Stimulated activated CD8-positive, alpha-beta memory T cell treated with anti-CD3 and anti-CD28 coated beads, Interleukin-4, amount 100 ng/mL, for 24 hours (primary cell): ENCODE results near the gene FBXO42.
"Not testable (repeated sequence)": the region's sequence is repeated elsewhere in the genome, so short reads cannot be mapped to it uniquely, and the experiment has no call there.

Experiments
- DNase-seq: peaks from one replicate; pipeline ENCODE4 v3.0.0-alpha.2; 2020; ENCODE audit warnings: low read depth

FBXO42 gene

GRCh38 chr1:16221499-16221898, 130.8 kb downstream of the FBXO42 start:
- DNase-seq, result no peak

- DNase-seq, result no peak
Measured at GRCh38 chr1:16219968-16220500, 132.2 kb downstream of the FBXO42 start.

DNA sequence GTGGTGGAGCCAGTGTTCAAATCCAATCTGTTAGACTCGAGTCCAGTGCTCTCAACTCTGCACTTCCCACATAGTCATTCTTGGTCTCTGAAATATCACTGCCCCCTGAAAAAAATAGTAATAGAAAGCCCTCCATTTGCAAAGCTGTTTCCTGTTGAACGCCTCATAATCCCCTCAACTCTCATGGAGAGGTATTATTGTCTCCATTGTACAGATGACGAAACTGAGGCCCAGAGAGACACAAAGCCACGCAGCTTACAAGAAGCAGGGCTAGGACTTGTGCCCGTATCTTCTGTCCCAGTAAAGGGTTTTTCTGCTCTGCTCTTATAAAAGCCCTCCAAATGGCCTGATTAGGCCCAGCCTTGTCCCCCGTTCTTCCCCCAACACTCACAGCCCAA, 133.6 kb downstream of the FBXO42 start:
- DNase-seq, result no peak

DNA sequence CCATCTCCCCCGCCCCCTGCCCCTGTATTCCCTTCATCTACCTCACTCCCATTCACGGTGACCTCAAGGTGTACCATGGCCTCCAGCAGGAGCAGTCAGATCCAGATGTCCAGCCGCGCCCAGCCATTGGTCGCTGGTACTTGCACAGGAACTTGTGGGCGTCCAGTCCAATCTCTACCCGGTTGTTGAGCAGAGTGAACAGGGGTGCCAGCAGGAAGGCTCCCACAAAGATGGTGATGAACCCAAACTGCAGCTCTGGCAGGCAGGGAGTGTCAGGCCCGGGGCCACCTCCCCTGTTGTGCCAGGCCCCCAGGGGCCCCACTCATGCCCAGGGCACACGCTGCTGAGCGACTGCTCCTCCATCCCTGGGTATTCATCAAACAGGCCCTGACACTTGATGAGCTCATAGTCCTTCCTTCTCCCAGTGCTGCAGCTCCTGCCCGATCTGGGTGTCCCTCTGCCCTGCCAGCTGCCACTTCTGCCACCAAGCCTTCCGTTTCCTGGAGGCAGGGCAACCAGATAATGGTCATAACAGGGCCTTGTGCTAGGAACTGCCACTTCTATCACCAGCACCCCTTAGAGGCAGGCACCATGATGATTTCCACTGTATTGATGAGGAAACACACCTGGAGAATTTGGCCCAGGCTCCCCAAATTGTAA, 134.1 kb downstream of the FBXO42 start:
- DNase-seq, result no peak

DNA sequence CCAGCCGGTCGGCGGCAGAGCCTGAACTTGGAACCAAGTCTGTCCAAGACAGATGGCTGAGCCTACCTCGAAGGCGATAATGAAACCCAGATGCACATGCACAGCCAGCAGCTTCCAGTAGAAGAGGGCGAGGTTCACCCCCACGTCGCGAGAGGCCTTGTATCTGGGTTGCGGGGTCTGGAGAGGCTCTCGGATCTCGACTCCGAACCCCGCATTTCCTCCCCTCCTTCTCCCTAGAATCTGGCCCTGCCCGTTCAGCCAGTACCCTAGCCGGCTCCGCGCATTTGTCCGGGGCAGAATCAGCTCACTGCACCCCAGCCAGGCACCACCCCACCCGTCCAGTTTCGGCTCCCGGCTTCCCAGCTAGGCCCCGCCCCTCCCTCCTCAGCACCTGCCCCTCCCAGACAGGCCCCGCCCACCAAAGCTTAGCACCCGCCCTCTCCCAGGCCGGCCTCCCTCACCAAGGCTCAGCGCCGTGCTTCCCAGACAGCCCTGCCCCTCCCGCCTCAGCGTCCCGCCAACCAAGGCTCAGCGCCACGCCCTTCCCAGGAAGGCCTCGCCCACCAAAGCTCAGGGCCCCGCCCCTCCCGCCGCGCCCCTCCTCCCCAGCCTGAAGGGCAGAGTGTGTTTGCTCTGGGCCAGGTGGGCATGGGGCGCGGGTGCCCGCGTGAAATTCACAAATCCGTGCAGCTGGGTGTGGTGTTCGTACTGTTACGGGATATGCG, 135.1 kb downstream of the FBXO42 start:
- peak; percentile 90 for DNase-seq

DNA sequence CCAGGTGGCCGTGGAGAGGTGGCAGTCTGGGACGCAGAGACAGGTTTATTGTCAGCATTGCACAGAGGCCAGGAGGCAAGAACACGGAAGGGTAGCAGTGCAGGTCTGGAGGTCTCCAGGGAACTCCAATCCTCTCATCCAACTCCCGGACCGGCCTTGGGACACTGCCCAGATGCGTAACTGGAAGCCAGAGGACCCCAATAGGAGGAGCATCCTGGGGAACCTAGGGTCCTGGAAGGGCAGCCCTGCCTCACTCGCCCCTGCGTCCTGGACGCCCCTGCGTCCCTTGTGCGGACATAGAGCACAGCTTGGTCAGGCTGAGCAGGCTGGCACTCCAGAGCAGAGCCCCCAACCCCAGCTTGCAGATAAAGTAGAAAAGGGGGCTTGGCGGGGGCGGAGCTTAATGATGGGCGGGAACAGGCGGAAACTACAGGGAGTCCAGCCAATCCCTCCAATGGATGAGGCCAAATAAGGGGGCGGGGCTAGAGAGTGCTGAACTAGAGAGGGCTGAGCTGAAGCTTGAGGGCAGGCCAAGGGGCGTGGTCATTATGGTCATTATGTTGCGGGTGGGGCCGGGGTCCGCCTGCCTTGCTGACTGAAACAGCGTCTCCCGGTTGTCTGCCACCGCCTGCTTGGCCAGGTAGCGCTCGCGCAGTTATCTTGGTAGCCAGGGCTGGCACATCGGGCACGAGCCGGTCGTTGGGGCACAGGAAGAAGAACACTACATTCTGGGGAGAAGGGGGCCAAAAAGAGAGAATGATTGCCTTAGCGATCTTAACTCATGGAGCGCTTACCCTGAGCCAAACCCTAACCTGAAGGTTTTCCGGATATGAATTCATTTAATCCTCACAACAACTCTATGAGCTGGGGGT, 136.2 kb downstream of the FBXO42 start:
- DNase-seq, result peak; percentile 56

DNA sequence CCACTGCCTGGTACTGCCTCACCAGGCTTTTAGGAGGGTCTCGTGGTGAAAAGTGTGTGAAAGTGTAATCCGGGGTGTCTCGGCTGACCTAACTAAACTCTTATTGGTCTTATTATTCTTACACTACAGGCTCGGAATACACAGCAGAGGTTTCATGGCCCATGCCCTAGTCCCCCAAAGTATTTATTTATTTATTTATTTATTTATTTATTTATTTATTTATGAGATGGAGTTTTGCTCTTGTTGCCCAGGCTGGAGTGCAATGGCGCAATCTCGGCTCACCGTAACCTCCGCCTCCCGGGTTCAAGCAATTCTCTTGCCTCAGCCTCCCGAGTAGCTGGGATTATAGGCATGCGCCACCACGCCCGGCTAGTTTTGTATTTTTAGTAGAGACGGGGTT, 137.0 kb downstream of the FBXO42 start:
- DNase-seq, result not testable (repeated sequence)

- DNase-seq, result not testable (repeated sequence)
Measured at GRCh38 chr1:16213544-16213943, 138.7 kb downstream of the FBXO42 start.

- no peak for DNase-seq
Measured at GRCh38 chr1:16213013-16213412, 139.3 kb downstream of the FBXO42 start.

DNA sequence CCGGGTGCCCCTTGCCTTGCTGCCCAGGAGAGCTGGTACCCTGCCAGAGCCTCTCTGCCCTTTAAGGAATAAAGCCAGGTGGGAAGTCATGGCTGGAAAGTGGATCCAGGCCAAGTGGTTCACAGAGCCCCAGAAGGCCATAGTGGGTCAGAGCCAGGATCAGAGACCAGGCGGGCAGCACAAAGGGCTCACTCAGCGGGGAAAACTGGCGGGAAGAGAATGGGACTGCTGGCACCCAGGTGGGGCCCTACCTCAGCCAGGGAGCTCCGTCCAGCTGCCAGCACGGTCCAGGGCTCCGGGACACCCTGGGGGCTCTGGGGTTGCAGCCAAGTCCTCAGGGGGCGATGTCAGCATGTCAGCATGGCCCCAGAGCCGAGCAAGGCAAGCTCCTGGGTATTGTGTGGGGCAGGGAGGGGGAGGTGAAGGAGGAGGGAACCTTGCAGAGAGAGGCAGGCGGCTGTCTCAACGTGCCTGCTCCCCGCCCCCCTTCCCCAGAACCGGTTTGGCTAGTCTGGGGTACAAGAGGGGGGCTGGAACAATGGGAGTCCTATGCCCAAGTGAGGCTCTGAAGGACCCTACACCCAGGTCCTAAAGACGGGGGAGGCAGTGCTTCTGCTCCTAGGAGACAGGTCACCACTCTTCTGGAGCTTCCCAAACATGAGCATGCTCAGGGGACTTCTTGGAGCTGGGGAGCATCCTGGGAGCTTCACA, 139.9 kb downstream of the FBXO42 start, which contains the start of gene ARHGEF19:
TSS of gene ARHGEF19 (minus strand) at position 402 of the 711 bp plus-strand sequence. CDS start 3,598 bp downstream, outside the sequence.
- DNase-seq, result no peak

- no peak for DNase-seq
Measured at GRCh38 chr1:16211824-16212223, 140.5 kb downstream of the FBXO42 start.

DNA sequence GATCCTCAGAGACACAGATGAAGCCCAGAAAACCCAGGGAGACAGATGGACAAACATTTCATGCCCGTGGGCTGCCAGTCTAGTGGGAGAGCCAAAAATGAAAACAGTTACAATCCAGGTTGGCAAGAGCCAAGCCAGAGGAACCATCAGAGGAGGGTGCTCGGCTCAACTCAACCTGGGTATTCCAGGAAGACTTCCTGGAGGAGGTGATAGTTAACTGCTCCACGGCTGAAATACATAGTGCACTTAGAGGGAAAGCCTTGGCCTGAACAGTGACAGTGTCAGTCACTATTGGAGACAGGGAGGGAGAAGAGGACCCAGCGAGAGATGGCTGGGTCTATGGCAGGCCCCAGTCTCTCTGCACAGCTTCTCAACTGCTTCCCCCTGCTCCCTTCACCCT, 141.7 kb downstream of the FBXO42 start:
- DNase-seq, result no peak

- no peak for DNase-seq
Measured at GRCh38 chr1:16209847-16210407, 142.4 kb downstream of the FBXO42 start.

GRCh38 chr1:16209132-16209846, 143.0 kb downstream of the FBXO42 start:
- no peak for DNase-seq

GRCh38 chr1:16208270-16208987, 143.9 kb downstream of the FBXO42 start:
- no peak for DNase-seq

DNA sequence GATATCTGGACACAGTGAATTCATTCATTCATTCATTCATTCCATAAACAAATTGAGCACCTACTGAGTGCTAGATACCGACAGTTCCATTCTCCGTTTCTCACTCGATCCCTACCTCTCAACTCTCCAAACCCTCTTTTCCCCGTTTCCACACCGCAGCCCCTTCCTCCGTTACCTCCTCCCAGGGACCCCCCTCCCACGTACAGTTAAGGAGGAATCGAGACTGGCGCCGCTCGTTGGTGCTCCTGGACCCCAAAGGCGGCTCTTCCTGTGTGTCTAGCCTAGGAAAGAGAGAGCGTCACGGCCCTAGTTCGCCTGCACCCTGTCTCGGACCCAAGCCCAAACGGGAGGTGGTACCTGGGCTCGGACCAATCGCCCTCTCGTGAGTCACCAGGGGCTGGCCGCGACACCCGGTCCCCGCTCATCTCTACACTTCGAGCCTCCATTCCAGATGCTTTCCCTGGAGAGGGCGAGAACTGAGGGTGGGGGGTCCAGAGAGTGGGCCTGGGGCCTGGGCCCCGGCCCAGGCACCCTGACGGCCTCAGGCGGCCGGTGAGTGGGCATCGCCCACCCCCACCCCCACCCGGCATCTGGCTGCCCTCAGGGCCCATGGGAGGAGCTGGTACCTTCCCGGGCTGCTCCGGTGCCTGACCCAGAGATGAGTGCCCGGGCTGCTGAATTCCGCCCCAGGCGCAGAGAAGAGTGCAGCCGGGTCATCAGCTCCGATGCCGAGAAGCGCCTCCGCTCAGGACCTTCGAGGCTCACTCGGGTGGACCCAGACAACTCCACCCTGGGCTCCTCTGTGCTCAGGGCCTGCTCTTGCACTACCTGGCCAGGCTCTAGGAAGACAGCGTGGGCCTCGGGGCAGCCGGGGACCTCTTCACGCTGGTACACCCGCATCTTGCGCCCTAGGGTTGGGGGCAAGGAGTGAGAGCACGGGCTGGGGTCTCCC, 144.7 kb downstream of the FBXO42 start:
- no peak for DNase-seq

GRCh38 chr1:16206547-16207317, 145.5 kb downstream of the FBXO42 start:
- DNase-seq, result peak; percentile 87
